Left lung (tissue), 14 donors: Measurements from ENCODE around the gene ZNF487. TPM values are rescaled to one million over a fixed set of nuclear protein-coding genes. Genes with fewer than 3 reads are reported as not detected.

Experiments
- ATAC-seq: fragments of 200-7000 bp; cut with Tn5 transposase; one replicate; pipeline ENCODE4 v1.9.1; 2020; ENCODE audit warnings: moderate library complexity
- DNase-seq, 4 donors: peaks; one replicate each; pipeline ENCODE4 v3.0.0-alpha.2; 2013 to 2020
- H3K27ac ChIP-seq, 2 donors: fragments of 200-600 bp; sonication (generic) in 1 of 2; one replicate each; pipeline versions ENCODE4 v1.5.0 to v1.8.0; 2020 to 2021
- H3K27me3 ChIP-seq, 2 donors: fragments of 200-600 bp; sonication (generic) in 1 of 2; one replicate each; pipeline versions ENCODE4 v1.5.0 to v1.8.0; 2020 to 2021
- H3K36me3 ChIP-seq, 2 donors: fragments of 200-600 bp; sonication (generic) in 1 of 2; one replicate each; pipeline versions ENCODE4 v1.5.0 to v1.8.0; 2020 to 2021
- H3K4me1 ChIP-seq, 2 donors: fragments of 200-600 bp; one replicate each; pipeline ENCODE4 v1.8.0; 2021
- H3K4me3 ChIP-seq, 2 donors: fragments of 200-600 bp; sonication (generic) in 1 of 2; one replicate each; pipeline versions ENCODE4 v1.5.0 to v1.8.0; 2020 to 2021; ENCODE audit warnings: mild to moderate bottlenecking in 1 of 2
- H3K9me3 ChIP-seq, 2 donors: fragments of 200-600 bp; sonication (generic) in 1 of 2; one replicate each; pipeline versions ENCODE4 v1.5.0 to v1.8.0; 2020 to 2021
- intact Hi-C, 2 donors: fragments of 100-400 bp; cut with DNase I; formaldehyde crosslinking; loops; one replicate each; pipeline versions ENCODE4 v1.11.2 to v1.14.2; 2022
- long read RNA-seq, 12 donors: library from polyadenylated mRNA in 2 of 12; unstranded in 2 of 12; transcript quantifications; one replicate each; pipeline ENCODE4 v2.0.0 and lab custom pipeline, GENCODE V29; 2019 to 2026
- polyA plus RNA-seq, 6 donors: library from polyadenylated mRNA; unstranded; fragments of 120-200 nt; gene quantifications; one replicate each; pipeline ENCODE4 v1.2.1, GENCODE V29; 2013; ENCODE audit not compliant: insufficient read length in 6 of 6
- total RNA-seq, 2 donors: library from RNA; stranded (reverse); fragmentation: NEBNext Ultra II Directional; extraction: Animal tissue kit (Norgen Biotek cat#: 25700); gene quantifications; one replicate each; pipeline ENCODE4 v1.2.1, GENCODE V29; 2021
- TF ChIP-seq, protein P1 (sequence below), 2 donors: fragments of 200-600 bp; sonication (generic) in 1 of 2; IDR thresholded peaks; one replicate each; pipeline versions ENCODE4 v1.5.0 to v1.8.0; 2021; ENCODE audit warnings: antibody characterized with exemption in 2 of 2
- donor health status: DM: no; HTN: yes; CAD: no.
- donor health status: DM: no; HTN: no; CAD: no.

The ZNF487 gene
- 1 to 10 TPM; 4.4 to 4.7 TPM for total RNA-seq
- 10 to 100 TPM in 2 of 6 donors, 1 to 10 TPM in 4; 7.5 to 11.3 (median 9.6) TPM for polyA plus RNA-seq
- long read RNA-seq, donor 1, partial matches to known transcripts = 0 of 6 reads
- long read RNA-seq, donor 1, other reads (novel, unspliced or antisense) = 0 of 6 reads
- long read RNA-seq, donor 2, partial matches to known transcripts = 0 of 3 reads
- long read RNA-seq, donor 2, other reads (novel, unspliced or antisense) = 0 of 3 reads
- long read RNA-seq, donor 3, partial matches to known transcripts = 0 of 4 reads
- long read RNA-seq, donor 3, other reads (novel, unspliced or antisense) = 0 of 4 reads
- long read RNA-seq, donor 4, partial matches to known transcripts = 0 of 1 reads
- long read RNA-seq, donor 4, other reads (novel, unspliced or antisense) = 1 of 1 reads
- long read RNA-seq, donor 5, partial matches to known transcripts = 0 of 5 reads
- long read RNA-seq, donor 5, other reads (novel, unspliced or antisense) = 0 of 5 reads
- long read RNA-seq, donor 6, partial matches to known transcripts = 0 of 7 reads
- long read RNA-seq, donor 6, other reads (novel, unspliced or antisense) = 0 of 7 reads
- long read RNA-seq, donor 7 = 0 reads
- long read RNA-seq, donor 8, partial matches to known transcripts = 0 of 3 reads
- long read RNA-seq, donor 8, other reads (novel, unspliced or antisense) = 0 of 3 reads
- long read RNA-seq, donor 9 = 0 reads
- long read RNA-seq, donor 10, partial matches to known transcripts = 0 of 1 reads
- long read RNA-seq, donor 10, other reads (novel, unspliced or antisense) = 0 of 1 reads
- long read RNA-seq, donor 11, transcript ZNF487-206 (1 exons, 2,745 nt) = major isoform, 6 of 20 reads
- long read RNA-seq, donor 11, partial matches to known transcripts = 5 of 20 reads
- long read RNA-seq, donor 11, other reads (novel, unspliced or antisense) = 5 of 20 reads
- long read RNA-seq, donor 12, partial matches to known transcripts = 0 of 5 reads
- long read RNA-seq, donor 12, other reads (novel, unspliced or antisense) = 0 of 5 reads

DNA sequence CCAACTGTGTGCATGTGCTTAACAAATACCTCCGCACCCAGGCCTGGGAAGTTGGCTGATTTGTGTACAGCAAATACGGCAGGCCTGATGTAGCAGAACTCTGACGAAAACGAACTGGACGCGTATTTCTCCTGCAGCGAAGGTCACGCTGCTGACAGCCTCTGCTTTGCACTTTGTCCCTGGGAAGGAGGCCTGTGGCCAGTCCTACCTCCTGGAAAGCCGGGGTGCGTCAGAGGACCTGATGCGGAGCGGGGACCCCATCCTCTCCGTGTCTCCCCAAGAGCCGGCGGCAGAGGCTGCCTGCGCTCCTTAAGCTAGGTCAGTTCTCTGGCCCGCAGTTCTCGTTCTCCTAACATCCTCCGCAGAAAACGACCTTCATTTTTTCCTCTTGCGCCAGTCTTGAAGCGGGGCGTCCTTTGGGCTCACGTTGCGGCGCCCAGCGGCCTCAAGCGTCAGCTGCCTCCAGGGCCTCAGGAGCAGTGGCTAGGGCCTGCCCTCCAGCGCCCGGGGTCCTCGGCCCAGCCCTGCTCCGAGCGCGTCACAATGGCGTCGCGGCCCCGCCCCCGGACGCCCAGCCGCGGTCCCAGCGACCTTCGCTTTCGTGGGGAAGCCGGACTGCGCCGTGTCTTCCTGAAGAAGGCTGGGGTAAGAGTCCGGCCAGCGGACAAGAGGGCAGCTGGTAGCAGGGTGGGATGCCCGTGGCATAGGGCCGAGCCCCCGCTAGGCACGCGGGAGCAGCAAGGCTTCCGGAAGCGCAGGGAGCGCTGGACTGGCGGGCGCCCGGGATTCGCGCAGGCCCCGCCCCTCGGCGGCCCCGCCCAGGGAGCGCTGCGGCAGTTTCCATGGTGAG, at the start of gene ZNF487:
Gene ZNF487, plus strand, starts transcription at position 821 of the 850 bp plus-strand sequence. CDS start 38,703 bp downstream, outside the sequence.
- ATAC-seq = peak; percentile 98
- Histone ChIP-seq H3K27me3 (no peaks in the 10 kb centered on the region), H3K27ac (peak within 1 kb of the TSS; percentile 98 to 99), H3K4me3 (peak within 1 kb of the TSS; percentile 57 to 68), H3K4me1 (peaks cover 6 to 44% of the 10 kb centered on the region in 2 donors), H3K36me3 (no peaks in the 10 kb centered on the region), H3K9me3 (no peaks in the 10 kb centered on the region)
- DNase-seq = peak; percentile 91 to 98 (median 95)
- intact Hi-C loops = loop anchor here in 1 of 2 donors (5.0 kb wide), 1 partner anchor 39 kb away; no protein-coding TSS in a partner anchor
- TF ChIP-seq, protein P1, sequence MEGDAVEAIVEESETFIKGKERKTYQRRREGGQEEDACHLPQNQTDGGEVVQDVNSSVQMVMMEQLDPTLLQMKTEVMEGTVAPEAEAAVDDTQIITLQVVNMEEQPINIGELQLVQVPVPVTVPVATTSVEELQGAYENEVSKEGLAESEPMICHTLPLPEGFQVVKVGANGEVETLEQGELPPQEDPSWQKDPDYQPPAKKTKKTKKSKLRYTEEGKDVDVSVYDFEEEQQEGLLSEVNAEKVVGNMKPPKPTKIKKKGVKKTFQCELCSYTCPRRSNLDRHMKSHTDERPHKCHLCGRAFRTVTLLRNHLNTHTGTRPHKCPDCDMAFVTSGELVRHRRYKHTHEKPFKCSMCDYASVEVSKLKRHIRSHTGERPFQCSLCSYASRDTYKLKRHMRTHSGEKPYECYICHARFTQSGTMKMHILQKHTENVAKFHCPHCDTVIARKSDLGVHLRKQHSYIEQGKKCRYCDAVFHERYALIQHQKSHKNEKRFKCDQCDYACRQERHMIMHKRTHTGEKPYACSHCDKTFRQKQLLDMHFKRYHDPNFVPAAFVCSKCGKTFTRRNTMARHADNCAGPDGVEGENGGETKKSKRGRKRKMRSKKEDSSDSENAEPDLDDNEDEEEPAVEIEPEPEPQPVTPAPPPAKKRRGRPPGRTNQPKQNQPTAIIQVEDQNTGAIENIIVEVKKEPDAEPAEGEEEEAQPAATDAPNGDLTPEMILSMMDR (IDR thresholded peaks at IDR 0.05) = no peak

DNA sequence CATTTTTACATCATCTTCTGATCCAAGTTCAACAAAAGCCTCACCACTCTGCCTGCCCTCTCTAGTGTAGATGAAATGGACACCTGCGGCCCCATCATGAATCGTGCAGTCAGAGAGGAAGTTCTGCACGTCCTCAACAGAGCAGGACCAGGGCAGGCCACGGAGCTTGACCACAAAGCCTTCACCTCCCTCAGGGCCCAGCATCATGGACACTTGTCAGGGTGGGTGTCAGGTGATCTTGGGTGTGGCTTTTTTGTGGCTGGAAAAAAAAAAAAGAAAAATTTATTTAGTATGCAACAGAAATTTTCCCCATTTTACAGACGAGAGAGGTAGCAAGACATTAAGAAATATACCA, 49.3 kb upstream of the ZNF487 start:
- no peaks in the 10 kb centered on the region for H3K9me3 ChIP-seq
- TF ChIP-seq, protein P1 (IDR thresholded peaks at IDR 0.05) = no peak
- DNase-seq = peak in 1 of 4 donors; percentile 14
- H3K36me3 ChIP-seq = peaks cover 11 to 84% of the 10 kb centered on the region in 2 donors
- H3K27ac ChIP-seq = no peak overlapping the region
- intact Hi-C loops = no loop called here
- H3K4me3 ChIP-seq = no peak overlapping the region
- no peaks in the 10 kb centered on the region for H3K27me3 ChIP-seq
- no peak for ATAC-seq
- H3K4me1 ChIP-seq = peaks cover 0 to 13% of the 10 kb centered on the region in 2 donors

DNA sequence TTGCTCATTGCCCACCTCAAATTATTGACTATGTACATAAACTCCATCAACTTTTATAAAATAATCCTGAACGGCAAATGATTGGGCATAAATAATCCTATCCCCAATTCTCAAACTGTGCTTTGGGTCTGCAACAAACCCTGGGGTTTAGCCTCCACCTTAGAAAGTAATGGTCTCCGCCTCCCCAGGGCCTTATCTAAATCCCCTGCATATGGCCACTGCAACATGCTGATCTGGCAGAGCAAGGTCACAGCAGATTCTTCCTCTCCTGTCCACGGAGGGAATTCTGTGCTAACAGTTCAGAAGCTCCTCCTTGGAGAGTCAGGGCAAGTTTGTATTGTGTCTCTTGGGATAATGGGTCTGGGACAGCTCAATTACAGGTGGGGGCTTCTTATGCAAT, 47.0 kb upstream of the ZNF487 start:
- Histone ChIP-seq H3K4me3 (no peak overlapping the region), H3K27me3 (no peaks in the 10 kb centered on the region), H3K27ac (no peak overlapping the region), H3K9me3 (no peaks in the 10 kb centered on the region), H3K4me1 (peaks cover 0 to 31% of the 10 kb centered on the region in 2 donors), H3K36me3 (peaks cover 11 to 99% of the 10 kb centered on the region in 2 donors)
- peak in 1 of 4 donors; percentile 7 for DNase-seq
- intact Hi-C loops = no loop called here
- TF ChIP-seq, protein P1 (IDR thresholded peaks at IDR 0.05) = no peak
- ATAC-seq = no peak

DNA sequence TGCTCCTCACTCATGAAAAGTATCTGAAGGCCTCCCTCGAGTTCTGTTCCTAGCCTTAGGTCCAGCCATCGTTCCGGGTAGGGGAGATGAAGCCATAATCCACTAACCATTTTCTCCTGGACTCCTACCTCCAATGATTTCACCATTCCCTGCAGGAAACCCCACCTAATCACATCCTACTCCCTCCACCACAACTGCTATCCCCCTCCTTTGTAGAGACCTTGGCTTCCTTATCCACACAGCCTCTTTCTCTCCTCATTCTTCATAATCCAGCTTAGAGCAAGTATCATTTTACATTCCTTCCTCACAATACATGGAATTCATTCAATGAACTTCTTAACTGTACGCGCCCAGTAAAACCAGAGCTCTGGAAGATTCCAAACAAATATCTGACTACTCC, 46.6 kb upstream of the ZNF487 start:
- Histone ChIP-seq H3K4me1 (peaks cover 1 to 35% of the 10 kb centered on the region in 2 donors), H3K9me3 (no peaks in the 10 kb centered on the region), H3K4me3 (no peak overlapping the region), H3K27me3 (no peaks in the 10 kb centered on the region), H3K36me3 (peaks cover 11 to 95% of the 10 kb centered on the region in 2 donors), H3K27ac (no peak overlapping the region)
- DNase-seq (no peak), ATAC-seq (no peak)
- TF ChIP-seq, protein P1 (IDR thresholded peaks at IDR 0.05) = no peak
- intact Hi-C loops = no loop called here
